Measurements from ENCODE around the gene GJB3.

DNA sequence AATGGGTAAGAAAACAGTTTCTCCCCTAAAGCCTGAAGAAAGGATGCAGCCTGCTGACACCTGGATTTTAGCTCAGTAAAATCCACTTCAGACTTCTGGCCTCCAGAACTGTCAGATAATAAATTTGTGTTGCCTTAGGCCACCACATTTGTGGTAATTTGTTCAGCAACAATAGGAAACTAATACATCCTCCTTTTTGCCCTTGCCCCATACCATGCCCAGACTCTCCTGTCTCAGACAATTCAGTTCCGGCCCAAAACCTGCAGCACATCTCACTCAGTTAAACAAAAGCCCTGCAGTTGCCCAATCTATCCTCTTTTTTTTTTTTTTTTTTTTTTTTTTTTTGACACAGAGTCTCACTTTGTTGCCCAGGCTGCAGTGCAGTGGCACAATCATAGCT lies 52.7 kb downstream of the GJB3 start:
- TF ChIP-seq, protein P1, sequence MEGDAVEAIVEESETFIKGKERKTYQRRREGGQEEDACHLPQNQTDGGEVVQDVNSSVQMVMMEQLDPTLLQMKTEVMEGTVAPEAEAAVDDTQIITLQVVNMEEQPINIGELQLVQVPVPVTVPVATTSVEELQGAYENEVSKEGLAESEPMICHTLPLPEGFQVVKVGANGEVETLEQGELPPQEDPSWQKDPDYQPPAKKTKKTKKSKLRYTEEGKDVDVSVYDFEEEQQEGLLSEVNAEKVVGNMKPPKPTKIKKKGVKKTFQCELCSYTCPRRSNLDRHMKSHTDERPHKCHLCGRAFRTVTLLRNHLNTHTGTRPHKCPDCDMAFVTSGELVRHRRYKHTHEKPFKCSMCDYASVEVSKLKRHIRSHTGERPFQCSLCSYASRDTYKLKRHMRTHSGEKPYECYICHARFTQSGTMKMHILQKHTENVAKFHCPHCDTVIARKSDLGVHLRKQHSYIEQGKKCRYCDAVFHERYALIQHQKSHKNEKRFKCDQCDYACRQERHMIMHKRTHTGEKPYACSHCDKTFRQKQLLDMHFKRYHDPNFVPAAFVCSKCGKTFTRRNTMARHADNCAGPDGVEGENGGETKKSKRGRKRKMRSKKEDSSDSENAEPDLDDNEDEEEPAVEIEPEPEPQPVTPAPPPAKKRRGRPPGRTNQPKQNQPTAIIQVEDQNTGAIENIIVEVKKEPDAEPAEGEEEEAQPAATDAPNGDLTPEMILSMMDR (IDR thresholded peaks at IDR 0.05; ENCODE audit: low read depth, low read length, poor library complexity, severe bottlenecking), result no peak
- TF ChIP-seq EZH2phosphoT487 (IDR thresholded peaks at IDR 0.05; ENCODE audit: borderline replicate concordance, low read length), result no peak
